OCI-LY7 (cell line): Measurements from ENCODE around the gene AK5.

ENCODE experiments used
- CTCF ChIP-seq: fragments of 200-600 bp; sonication (generic); conservative IDR thresholded peaks from 2 replicates; pipeline ENCODE4 v1.5.1; 2014; ENCODE audit warnings: mild to moderate bottlenecking, antibody characterized with exemption, low read length, moderate library complexity, mixed read lengths
- EZH2phosphoT487 ChIP-seq: fragments of 200-600 bp; sonication (generic); IDR thresholded peaks from 2 replicates; pipeline ENCODE4 v1.6.1; 2018; ENCODE audit warnings: low read depth, borderline replicate concordance, mild to moderate bottlenecking, mixed run types, antibody characterized with exemption, low read length, moderate library complexity, mixed read lengths

DNA sequence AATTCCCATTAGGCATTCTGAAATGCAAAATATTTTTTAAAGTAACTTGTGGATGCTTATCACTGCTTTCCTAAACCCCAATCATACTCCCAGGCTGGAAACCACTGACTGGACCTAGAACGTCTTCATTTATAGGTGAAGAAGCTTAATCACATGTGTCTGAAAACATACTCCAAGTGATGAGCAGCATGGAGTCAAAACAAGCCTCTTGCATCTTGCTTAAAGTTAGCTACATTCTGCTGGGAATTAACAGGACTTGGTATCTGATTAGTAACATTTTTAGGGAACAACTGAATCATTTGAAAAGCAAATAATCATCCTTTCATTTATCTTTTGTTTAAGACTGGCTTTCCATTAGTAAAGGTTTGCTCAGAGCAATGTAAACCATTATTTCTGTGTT, 105.7 kb downstream of the AK5 start:
- TF ChIP-seq CTCF: no peak
- TF ChIP-seq EZH2phosphoT487: no peak
